Effector CD8-positive, alpha-beta T cell (primary cell): Measurements from ENCODE around the gene LUZP2.
"Not testable (repeated sequence)": the region's sequence is repeated elsewhere in the genome, so short reads cannot be mapped to it uniquely, and the experiment has no call there.

Experiments
- DNase-seq: peaks from one replicate; lab custom pipeline; 2025; lab: John Stamatoyannopoulos, UW

Gene LUZP2

DNA sequence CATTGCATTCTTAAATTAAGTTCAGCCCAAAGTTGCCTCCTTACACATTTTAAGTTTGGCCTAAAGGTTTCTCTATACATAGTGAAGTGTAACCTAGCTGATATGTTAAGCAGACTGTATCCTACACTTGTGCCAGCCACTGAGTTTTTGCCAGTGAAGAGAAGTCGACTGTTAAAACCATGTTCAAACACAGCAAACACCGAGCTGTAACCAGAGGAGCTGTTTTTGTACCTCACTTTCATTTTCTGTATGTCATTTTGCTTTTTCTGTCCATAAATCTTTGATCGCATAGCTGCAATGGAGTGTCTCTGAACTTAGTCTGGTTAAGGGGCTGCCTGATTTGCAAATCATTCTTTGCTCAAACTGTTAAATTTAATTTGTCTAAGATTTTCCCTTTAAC lies 403.7 kb downstream of the LUZP2 start:
- no peak for DNase-seq

DNA sequence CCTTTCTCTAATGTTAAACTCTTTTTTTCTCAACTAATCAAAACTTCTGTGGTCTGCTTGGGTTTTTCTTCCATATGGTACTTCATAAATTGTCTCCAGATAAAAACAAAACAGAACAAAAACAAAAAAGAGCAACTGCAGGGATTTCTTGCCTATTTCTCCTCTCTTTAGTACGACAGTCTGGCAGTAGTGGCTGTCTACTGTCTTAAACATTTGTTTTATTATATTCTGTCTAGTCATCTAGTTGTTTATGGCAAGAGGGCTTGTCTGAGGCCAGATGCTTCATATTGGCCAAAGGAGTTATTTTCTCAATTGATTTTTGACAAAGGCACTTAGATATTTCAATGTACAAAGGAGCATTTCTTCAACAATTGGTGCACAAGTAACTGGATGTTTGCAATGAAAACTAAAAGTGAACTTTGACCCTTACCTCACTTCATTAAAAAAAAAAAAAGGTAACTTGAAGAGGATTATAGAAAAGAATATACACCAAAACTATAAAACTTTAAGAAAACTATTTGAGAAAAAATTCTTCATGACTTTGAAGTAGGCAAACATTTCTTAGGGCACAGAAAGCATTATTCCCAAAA lies 404.2 kb downstream of the LUZP2 start:
- no peak for DNase-seq

DNA sequence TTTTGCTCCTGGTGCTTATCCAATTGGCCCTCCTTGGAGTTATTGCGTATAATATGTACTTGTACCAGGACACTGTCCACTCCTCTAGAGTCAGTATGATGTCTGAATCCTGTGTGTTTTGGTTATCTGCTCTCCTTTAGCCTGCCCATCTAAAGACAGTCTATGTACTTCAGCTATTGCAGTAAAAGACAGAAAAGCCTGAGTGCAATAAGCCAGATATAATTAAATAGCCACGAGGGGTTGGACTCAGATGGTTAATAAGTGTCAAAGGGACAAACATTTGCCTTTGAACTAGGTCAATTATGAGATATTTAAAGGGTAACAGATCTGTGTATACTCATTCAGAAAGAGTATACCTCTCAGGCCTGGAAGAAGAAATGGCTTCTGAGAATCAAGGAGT lies 406.7 kb downstream of the LUZP2 start:
- DNase-seq: no peak

DNA sequence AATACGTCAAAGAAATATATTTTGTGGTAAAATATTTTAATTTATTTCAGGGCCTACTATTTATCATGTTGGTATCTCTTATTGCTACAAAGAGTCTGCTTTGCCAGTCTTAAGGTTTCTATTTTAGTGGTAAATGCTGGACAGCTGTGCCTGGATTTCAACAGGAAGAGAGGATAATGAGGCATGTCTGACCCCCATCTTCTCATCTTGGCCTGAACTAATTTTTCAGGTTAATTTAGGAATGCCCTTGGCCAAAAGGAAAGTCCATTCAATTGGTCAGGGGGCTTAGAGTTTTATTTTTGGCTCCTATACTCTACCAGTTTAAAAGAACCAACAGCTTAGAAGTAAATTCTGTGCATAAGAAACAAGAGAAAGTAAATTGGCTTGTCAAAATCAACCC lies 428.2 kb downstream of the LUZP2 start:
- DNase-seq: no peak

DNA sequence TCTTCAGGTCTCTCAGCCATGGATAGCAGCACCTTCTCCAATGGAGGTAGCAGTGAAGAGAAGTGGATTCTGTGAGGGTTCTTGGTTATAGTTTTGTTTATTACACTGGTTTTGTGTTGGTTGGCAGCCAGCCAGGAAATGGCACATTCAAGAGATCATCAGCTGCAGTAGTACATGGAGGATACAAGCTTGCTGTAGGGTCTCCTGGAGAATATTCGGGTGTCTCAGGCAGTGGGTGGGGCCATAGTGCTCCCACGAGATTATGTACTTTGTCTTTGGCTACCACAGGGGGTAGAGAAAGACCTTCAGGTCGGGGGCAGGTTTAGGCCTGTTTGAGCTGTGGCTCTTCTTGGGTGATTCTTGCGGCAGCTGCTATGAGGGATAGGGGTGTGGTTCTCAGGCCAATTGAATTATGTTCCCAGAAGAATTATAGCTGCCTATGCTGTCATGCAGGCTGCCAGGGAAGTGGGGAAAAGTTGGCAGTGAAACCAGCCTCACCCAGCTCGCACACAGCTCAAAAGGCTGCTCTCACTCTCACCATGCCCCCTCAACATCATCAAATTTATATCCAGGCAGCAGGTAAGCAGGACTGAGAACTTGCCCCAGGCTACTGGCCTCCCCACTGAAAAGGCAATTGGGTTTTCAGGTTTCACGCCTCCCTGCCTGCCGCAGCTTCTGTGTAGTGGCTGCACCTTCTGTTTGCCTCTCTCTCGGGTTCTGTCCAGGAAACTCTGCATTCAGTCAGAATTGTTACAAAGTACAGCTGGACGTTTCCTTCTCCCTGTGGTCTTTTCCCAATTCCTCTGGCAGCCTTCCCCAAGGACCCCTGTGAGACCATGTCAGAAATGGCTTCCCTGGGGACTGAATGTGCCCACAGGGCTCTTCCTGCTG lies 435.5 kb downstream of the LUZP2 start:
- no peak for DNase-seq

DNA sequence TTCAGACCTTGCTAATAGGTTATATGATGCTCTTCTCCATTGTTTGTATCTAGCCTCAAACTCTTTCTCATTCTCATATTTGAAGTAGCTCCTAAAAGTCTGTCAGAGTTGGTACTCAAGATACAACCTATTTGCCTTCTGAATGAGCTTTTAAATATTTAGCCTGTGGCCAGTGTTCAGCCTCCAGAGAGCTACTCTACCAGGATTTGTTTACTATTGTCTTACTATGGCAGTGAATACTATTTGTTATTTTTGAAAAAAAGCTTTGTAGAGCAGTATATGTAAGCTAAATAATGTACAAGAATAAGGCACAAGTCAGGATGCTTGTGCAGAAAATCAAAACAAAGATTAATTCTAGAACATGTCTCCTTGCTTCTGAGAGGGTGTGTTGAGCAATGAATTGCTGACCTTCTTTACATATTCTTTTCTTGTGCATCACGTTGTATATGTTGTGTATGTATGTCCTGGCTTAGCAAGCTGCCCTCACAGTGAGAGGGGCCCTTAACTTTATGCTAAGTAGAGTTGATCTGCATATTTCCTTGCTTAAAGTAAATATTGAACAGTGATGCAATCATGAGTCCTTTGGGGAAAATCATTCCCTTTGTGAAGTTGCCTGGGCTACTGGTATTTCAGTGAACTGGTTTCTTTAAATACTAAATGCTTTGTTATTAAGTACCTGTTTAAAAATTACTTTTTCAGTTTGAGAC lies 438.0 kb downstream of the LUZP2 start:
- DNase-seq: no peak

DNA sequence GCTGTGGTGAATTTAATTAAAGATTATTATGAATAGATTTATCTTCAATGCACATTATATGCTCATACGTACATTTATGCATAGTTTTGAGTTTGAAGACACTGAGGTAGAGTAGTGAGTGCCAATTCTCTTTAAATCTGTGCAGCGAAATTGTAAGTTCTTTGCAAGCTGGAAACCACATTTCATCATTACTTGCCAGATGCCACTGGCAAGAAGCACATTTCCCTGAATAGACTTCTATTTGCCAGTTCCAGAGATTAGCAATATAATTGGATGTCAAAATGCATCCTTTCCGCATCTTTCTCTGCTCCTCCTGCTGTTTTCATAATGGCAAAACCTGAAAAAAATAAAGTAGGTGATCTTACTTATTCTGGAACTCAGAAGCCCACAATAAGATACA lies 448.0 kb downstream of the LUZP2 start:
- DNase-seq: no peak

DNA sequence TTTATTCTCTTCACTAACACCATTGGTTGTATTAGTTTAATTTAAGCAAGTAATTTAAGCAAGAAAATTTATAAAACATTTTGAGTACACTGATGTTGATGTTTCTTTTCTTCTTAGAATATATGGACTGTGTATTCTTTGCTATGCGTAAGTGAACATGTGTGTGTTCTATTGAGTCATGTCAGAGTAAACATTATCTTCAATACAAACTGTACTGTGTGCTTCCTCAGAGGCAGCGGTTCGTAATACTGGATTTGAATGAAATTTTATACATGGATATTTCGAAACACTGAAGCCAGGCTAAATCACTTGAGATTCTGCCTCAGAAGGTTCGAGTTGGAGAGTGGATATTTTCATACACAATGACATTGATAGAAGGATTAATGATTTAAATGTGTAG lies 452.6 kb downstream of the LUZP2 start:
- DNase-seq: no peak

DNA sequence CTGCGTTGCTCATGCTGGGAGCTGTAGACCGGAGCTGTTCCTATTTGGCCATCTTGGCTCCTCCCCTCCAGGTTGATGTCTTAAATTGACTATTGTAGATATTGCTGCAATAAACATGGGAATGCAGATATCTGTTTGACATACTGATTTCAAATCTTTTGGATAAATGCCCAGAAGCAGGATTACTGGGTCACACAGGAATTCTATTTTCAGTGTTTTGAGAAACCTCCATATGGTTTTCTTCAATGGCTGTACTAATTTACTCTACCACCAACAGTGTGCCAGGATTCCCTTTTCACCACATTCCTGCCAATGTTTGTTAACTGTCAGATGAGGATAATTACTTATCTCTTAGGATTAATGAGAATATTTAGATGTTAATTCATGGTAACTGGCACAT lies 467.0 kb downstream of the LUZP2 start:
- no peak for DNase-seq

DNA sequence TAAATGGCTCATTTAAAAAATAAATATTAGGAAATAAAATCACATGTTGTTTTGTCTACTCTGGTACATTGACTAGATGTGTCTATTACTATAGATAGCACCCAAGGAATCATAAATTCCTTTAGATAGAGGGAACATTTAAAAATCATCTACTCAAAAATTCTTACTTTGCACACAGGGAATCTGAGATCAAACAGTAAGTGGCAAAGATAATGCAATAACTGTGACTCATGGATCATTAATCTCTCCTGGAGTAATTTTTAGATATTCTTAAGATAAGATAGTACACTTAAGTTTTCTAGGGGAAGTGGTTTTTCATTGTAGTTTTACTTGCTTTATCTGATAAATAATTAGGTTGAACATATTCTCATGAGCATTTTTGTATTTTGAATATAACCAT lies 468.9 kb downstream of the LUZP2 start:
- DNase-seq: no peak

DNA sequence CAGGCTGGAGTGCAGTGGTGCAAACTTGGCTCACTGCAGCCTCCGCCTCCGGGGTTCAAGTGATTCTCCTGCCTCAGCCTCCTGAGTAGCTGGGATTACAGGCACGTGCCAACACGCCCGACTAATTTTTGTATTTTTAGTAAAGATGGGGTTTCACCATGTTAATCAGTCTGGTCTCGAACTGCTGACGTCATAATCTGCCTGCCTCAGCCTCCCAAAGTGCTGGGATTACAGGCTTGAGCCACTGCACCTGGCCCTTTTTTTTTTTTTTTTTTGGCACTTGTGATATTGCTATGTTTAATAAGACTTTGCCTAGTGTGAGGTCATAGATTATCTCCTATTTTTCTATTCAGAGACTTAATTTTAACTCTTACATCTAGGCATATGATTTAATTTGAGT lies 497.1 kb downstream of the LUZP2 start:
- DNase-seq: not testable (repeated sequence)

DNA sequence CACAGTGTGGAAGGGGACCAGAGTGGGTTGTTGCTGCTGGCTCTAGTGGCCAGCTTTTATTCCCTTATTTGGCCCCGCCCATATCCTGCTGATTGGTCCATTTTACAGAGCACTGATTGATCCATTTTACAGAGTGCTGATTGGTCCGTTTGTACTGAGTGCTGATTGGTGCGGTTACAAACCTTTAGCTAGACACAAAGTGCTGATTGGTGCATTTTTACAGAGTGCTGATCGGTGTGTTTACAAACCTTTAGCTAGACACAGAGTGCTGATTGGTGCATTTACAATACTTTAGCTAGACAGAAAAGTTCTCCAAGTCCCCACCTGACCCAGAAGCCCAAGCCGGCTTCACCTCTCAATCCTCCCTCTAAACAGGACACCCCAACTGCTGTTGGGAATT lies 503.1 kb downstream of the LUZP2 start:
- DNase-seq: not testable (repeated sequence)

DNA sequence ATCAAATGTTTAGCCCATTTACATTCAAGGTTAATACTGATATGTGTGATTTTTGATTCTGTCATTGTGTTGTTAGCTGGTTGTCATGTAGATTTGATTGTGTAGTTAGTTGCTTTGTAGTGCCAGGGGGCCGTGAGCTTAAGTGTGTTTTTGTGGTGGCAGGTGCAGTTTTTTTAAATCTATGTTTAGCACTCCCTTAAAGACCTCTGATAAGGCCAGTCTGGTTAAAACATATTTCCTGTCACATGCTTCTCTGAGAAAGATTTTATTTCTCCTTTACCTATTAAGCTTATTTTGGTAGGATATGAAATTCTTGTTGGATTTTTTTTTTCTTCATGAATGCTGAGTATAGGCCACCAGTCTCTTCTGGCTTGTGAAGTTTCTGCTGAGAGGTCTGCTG lies 540.6 kb downstream of the LUZP2 start:
- no peak for DNase-seq

DNA sequence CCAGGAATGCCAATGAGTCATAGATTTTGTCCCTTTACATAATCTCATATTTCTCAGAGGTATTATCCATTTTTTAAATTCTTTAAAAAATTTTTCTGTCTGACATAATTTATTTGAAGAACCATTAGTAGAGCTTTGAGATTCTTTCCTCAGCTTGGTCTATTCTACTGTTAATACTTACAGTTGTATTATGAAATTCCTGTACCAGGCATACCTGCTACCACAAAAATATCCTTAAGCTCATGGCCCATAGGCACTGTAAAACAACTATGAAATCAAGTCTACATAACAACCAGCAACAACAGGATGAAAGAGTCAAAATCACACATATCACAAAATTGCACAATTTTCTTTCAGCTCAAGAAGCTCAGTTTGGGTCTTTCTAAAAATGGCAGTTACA lies 541.3 kb downstream of the LUZP2 start:
- no peak for DNase-seq

DNA sequence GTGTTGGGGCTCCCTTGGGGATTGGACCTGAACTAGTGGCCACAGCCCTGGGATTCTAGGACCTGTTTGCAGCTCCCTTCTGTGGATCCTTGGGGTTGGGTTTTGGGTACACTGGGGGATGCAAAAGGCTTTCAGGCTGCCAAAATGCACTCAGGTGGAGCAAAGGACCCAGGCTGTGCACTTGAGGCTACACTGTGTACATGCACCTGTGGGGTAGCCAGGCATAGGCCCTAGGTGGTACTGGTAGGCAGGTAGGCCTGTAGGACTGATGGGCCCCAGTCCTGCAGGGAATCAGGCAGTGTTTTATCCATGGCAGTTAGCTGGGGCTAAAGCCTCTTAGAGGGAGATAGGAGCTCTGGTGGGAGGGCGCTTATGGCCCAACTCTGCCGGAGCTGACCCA lies 542.3 kb downstream of the LUZP2 start:
- DNase-seq: no peak

DNA sequence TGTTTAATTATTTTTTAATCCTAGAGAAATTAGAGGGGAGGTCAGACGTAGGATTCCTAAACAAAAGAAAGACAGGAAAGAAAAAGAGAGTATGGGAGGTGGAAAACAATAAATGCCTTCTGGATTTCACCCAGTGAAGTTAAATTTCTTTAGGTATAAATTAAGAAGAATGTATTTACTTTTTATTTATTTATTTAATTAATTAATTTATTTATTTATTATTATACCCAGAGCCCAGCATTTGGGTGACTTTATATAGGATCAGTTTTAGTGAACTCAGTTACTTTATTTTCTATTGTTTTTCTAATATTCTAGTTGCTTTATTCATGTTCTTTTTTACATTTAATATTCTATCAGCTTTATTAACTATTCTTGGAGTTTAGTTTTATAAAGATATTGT lies 551.8 kb downstream of the LUZP2 start:
- DNase-seq: no peak

DNA sequence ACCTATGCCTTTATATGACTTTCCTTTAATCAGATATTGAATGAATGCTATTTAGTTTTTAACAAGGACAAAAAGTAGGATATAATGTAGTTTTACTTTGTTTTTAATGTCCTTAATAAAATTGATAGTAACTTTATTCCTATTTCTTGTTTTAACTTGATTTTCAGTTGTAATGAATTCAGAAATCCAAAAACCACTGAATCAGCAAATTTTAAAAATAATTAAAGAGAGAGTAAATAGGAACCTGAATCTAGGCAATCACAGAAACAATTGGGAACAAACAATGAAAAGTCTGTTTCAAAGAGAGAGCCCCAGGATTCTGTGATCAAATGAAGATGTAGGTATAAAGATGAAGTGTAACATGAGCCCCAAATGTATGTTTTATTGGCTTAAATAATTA lies 556.0 kb downstream of the LUZP2 start:
- no peak for DNase-seq

DNA sequence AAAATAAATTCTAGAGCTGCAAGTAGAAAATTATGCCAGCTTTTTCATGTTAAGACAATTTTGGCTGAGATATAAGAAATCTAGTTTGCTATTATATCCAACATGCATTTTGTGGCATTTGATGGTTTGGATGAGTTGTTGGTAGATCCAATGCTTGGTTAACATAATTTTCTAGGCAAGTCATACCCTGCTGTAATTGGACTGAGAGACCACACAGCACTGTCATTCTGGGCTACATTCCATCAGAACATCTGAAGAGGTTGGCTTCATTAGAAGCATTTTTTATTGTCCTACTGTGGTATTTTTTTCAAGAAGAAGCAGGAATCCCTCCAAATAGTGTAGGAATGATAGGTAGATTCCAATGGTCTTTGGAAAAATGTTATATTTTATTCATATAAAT lies 561.0 kb downstream of the LUZP2 start:
- DNase-seq: no peak

DNA sequence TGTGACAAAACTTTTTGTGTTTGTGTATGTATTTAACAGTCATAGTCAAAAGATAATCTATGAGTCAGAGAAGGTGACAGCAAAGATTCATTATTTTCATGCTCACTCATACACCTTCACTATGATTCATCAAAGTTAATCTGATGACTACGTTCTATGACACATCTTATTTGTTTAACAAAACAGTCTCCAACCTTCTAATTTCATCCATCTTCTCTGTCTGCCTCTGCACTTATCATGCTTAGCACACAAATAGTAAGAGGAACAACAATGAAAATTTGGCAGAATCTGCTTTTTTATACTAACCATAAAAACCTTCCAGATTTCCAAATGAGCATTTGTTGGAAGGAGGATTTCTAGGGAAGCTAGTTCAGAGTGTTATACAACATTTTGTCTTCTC lies 568.9 kb downstream of the LUZP2 start:
- DNase-seq: no peak

DNA sequence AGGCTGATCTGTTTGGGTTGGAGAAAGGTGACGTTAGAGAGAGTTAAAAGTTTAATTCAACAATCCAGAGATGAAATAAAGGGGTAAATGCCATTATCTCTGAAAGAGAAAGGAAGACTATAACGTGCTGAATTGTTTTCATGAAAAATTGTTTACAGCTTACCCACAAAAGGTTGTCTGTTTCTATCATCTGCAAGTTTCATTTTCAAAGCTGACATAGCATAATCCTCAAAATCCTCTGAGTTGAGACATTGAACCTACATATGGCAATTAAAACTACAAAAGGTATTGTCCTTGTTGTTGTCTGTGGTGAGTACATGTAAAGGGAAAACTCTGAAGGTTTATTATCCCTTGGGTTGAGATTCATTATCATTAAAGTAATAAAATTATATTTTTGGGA lies 569.9 kb downstream of the LUZP2 start:
- DNase-seq: no peak

DNA sequence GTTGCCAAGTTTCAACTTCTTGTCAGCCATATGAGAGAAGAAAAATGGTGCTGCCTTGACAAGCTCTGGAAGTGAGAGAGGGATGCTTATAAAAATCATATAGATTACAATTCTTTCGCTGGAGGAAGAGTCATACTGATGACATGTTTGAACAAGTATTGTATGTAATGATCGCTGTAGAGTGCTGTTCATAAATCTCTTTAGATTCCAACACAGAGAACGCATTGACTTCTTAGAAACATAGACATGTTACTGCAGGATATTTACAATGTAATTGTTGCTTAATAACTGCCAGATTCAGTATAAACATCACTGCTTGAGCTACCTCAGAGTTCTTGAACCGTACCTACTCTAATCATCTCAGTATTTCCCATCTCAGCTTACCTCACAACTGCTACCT lies 571.6 kb downstream of the LUZP2 start:
- DNase-seq: no peak

DNA sequence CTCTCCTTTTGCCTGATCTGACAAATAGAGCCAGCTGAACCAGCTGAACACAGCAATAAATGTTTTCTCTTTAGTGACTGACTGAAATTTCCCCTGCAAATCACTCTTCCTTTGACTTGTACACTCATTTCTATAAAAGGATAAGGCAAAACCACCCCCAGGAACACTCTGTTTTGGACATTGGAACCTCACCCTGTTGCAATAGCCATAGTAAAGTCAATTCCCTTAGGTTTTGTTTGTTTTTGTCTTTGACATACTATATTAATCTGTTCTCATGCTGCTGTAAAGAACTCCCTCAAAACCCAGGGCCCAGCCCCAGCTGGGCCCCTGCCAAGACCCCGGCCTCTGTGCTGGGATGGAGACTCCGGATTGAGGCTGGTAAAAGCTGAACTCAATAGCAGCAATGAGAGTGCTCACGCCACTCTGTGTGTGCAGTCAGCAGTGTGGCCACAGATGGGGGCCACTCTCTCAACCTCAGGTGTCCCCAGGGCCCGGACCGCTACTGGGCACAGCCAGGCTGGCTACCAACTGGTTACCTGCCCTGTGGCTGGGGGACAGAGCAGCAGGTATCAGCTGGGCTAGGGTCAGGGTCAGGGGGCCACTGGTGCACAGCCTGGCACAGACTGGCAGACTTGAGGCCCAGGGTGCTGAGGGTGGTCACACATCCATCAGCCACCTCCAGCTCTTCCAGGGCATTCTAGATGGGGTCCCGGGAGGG lies 597.4 kb downstream of the LUZP2 start:
- no peak for DNase-seq

DNA sequence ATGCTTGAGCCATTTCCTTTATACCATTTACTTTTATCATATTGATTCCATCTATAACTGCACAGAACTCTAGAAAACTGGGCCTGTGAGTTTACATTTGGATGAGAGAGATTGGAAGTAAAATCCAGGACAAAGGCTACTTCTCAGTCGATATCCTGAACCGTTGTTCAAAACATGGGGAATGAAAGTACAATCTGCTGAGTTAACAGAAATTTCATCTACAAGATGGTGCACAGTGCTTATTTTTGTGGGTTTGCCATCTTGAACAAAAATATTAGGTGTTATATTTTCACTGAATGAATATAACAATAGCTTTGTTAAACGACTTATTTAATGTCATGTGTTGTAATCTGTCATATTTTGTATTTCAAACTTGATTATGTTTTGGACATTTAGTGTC lies 622.6 kb downstream of the LUZP2 start:
- DNase-seq: no peak
